Measurements from ENCODE around the gene MGAT5B. TPM values are rescaled to one million over a fixed set of nuclear protein-coding genes. Genes with fewer than 3 reads are reported as not detected.

MGAT5B gene
- total RNA-seq, 4 donors from 2014 or later, result 0.59 to 3.3 (median 1.5) TPM; not detected in 1

DNA sequence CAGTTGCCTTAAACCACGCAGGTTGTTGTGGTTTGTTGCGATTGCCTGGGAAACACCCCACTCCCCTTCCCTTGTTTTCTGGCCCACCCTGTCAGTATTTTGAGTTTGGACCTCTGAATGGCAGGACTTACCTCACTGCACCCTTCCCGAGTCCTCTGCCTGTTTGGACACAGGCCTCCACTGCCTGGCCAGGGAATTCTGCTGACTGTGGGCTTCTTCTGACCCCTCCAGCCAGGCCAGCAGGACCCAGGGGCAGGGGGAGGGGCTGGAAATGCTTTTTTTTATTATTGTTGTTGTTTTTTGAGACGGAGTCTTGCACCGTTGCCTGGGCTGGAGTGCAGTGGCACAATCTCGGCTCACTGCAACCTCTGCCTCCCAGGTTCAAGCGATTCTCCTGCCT, 4.2 kb upstream of the MGAT5B start:
- Histone ChIP-seq H3K27me3 (peaks cover under 1 to 1% of the 10 kb centered on the region in 2 donors), H3K4me3 (no peak overlapping the region), H3K36me3 (no peaks in the 10 kb centered on the region), H3K4me1 (peaks cover 0 to 10% of the 10 kb centered on the region in 2 donors), H3K27ac (no peak overlapping the region), H3K9me3 (no peaks in the 10 kb centered on the region)
- intact Hi-C loops (cut with DNase I; ENCODE audit: low total_unique reads), result no loop called here
- TF ChIP-seq, protein P1, sequence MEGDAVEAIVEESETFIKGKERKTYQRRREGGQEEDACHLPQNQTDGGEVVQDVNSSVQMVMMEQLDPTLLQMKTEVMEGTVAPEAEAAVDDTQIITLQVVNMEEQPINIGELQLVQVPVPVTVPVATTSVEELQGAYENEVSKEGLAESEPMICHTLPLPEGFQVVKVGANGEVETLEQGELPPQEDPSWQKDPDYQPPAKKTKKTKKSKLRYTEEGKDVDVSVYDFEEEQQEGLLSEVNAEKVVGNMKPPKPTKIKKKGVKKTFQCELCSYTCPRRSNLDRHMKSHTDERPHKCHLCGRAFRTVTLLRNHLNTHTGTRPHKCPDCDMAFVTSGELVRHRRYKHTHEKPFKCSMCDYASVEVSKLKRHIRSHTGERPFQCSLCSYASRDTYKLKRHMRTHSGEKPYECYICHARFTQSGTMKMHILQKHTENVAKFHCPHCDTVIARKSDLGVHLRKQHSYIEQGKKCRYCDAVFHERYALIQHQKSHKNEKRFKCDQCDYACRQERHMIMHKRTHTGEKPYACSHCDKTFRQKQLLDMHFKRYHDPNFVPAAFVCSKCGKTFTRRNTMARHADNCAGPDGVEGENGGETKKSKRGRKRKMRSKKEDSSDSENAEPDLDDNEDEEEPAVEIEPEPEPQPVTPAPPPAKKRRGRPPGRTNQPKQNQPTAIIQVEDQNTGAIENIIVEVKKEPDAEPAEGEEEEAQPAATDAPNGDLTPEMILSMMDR (IDR thresholded peaks at IDR 0.05), result no peak
- no peak for TF ChIP-seq POLR2A (IDR thresholded peaks at IDR 0.05)
- DNase-seq, result no peak

- H3K27me3 ChIP-seq, result peaks cover 7 to 12% of the 10 kb centered on the region in 2 donors
- DNase-seq, result no peak
- no peaks in the 10 kb centered on the region for H3K9me3 ChIP-seq
- no peak overlapping the region for H3K27ac ChIP-seq
- H3K4me3 ChIP-seq, result no peak overlapping the region
- H3K36me3 ChIP-seq, result no peaks in the 10 kb centered on the region
- intact Hi-C loops (cut with DNase I; ENCODE audit: low total_unique reads), result loop anchor here (5.0 kb wide), 2 partner anchors 192 to 382 kb away; no protein-coding TSS in a partner anchor
- no peak for TF ChIP-seq POLR2A (IDR thresholded peaks at IDR 0.05)
- TF ChIP-seq, protein P1 (IDR thresholded peaks at IDR 0.05), result no peak
- peaks cover 0 to 21% of the 10 kb centered on the region in 2 donors for H3K4me1 ChIP-seq
Measured at GRCh38 chr17:76865174-76865573, 3.0 kb upstream of the MGAT5B start.

GRCh38 chr17:76866203-76866602, 2.0 kb upstream of the MGAT5B start:
- no peak for DNase-seq
- Histone ChIP-seq H3K27me3 (peaks cover 12 to 18% of the 10 kb centered on the region in 2 donors), H3K9me3 (no peaks in the 10 kb centered on the region), H3K4me1 (peaks cover 0 to 21% of the 10 kb centered on the region in 2 donors), H3K4me3 (no peak overlapping the region), H3K36me3 (no peaks in the 10 kb centered on the region), H3K27ac (no peak overlapping the region)
- TF ChIP-seq, protein P1 (IDR thresholded peaks at IDR 0.05), result no peak
- TF ChIP-seq POLR2A (IDR thresholded peaks at IDR 0.05), result no peak
- intact Hi-C loops (cut with DNase I; ENCODE audit: low total_unique reads), result loop anchor here (5.0 kb wide), 2 partner anchors 191 to 381 kb away; no protein-coding TSS in a partner anchor

DNA sequence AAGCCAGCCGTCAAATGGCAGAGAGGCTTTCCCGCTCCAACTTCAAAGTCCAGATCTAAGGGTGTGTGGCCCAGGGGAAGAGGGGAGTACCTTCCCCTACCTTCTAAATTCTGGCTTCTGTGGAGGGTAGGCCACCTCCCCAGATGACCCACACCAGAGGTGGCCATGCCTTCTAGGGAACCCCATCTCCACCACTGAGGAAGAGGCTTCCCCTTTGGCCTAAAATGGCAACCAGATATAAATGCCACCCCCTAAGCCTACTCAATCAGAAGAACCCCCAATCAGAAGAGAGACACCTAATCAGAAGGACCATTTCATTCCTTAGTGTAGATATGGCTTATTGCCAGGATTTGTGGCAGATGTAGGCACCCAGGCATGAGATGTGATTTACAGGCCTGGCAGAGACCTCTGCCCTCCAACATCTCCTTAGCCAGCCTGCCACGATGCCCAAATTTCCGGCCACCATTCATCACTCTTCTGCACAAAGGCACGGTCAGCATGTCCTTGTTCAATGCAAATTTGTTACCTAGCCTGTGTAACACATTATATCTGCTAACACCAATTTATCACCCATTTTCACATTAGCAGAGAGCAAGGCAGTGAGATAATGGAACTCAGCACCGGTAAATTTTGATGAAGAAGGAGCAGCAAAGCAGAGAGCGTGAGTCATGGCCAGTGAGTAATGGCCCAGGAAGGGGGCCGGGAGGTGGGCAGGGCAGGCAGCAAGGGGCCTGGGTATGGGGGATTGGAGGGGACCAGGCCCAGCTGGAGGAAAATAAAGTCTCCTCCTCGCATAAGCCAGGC, 1.2 kb upstream of the MGAT5B start:
- Histone ChIP-seq H3K9me3 (no peaks in the 10 kb centered on the region), H3K4me3 (no peak overlapping the region), H3K27me3 (peaks cover 12 to 18% of the 10 kb centered on the region in 2 donors), H3K27ac (no peak overlapping the region), H3K36me3 (no peaks in the 10 kb centered on the region), H3K4me1 (peaks cover 0 to 21% of the 10 kb centered on the region in 2 donors)
- intact Hi-C loops (cut with DNase I; ENCODE audit: low total_unique reads), result loop anchor here (5.0 kb wide), 2 partner anchors 190 to 380 kb away; no protein-coding TSS in a partner anchor
- DNase-seq, result no peak
- TF ChIP-seq POLR2A (IDR thresholded peaks at IDR 0.05), result no peak
- TF ChIP-seq, protein P1 (IDR thresholded peaks at IDR 0.05), result no peak

DNA sequence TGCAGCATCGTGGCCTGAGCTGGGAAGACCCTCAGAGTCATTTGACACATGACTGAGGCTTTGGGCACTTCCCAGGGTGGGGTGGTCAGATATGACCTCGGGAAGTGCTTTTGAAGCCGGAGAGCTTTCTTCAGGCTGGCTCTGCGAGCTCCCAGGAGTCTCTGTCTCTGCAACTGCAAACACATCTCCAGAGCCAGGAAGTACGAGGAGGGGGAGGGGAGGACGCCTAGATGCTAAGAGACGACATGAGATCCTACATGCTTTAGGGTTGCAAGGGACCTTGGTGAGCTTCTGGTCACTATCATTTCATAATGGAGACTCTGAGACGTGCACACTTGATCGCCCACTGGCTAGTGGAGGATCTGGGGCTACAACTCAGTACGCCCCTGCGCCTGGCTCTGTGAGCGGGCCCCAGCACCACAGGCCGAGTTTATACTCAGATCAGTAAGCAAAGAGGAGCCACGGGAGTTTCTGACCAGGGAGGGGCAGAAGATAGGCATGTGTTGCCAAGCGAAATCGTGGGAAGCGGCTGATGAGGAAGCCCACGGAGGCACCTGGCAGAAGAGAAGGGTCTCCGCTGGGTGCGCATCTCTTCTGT, 527 bp upstream of the MGAT5B start:
- H3K4me3 ChIP-seq, result peak overlapping the region in 1 of 2 donors; percentile 37
- DNase-seq, result no peak
- TF ChIP-seq POLR2A (IDR thresholded peaks at IDR 0.05), result no peak
- TF ChIP-seq, protein P1 (IDR thresholded peaks at IDR 0.05), result no peak
- H3K9me3 ChIP-seq, result no peaks in the 10 kb centered on the region
- peaks cover 12 to 18% of the 10 kb centered on the region in 2 donors for H3K27me3 ChIP-seq
- H3K36me3 ChIP-seq, result no peaks in the 10 kb centered on the region
- intact Hi-C loops (cut with DNase I; ENCODE audit: low total_unique reads), result loop anchor here (5.0 kb wide), 2 partner anchors 190 to 380 kb away; no protein-coding TSS in a partner anchor
- H3K4me1 ChIP-seq, result peaks cover 0 to 21% of the 10 kb centered on the region in 2 donors
- no peak overlapping the region for H3K27ac ChIP-seq
